ENCODE results near the gene CIAO3.

The CIAO3 gene

GRCh38 chr16:734208-734980 is 6.4 kb downstream of the CIAO3 start:
- no peak for DNase-seq

GRCh38 chr16:733382-734207 is 7.2 kb downstream of the CIAO3 start:
- DNase-seq, result no peak

DNA sequence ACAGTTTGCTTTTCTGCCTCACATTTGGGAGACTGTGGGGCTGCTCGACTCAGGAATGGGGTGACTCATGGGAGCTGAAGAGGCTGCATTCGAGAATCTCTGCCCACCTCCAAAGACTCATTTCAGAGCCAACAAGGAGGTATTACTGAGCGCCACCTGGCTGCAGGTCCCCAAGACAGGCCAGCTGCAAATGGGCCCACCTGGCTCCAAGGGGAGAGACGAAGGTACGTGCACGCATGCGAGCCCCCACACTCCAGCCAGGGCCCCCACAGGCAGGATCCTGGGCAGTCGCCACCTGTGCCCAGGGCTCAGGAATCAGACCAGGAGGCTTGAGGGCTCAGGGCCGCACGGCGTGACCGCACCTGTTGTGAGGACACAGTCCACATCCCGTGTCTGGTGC is 7.9 kb downstream of the CIAO3 start:
- no peak for DNase-seq

- no peak for DNase-seq
Measured at GRCh38 chr16:732332-732731, 8.5 kb downstream of the CIAO3 start.

DNA sequence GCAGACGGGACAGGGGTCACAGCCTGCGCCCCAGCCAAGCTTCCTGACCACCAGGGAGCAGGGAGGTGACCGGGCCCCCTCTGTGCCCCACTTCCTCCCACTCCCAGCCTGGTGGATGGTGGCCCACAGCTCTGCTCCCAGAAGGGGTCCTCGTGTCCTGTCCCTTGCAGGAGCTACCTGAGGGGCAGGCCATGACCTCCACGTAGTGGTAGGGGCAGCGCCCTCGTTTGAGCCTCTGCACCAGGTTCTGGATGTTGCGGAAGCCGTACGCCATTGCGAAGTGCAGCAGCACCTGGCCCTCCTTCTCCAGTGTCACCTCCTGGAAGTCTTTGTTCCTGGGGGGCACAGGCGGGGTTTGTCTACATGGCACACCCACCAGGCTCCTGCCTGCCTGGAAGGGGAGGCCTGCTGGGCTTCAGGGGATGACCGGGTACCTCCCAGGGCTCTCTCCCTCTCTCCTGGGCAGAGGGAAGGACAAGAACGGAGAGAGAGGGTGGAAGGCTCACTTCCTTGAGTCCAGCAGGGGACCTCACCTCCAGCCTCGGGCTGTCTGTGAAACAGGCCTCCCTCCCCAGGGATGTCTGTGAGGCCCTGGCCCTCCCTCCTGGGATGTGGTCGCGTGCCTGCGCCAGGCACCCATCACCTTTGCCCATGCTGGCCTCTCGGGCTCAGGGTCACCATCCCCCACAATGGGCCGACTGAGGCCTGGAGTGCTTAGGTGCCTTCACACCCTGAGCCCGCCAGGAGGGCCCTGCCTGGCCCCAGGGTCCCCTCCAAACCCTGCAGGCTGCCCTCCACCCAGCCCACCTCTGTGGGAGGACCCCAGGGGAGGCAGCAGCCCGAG is 9.9 kb downstream of the CIAO3 start:
- no peak for DNase-seq

GRCh38 chr16:729768-730665 is 10.8 kb downstream of the CIAO3 start:
- DNase-seq, result no peak

DNA sequence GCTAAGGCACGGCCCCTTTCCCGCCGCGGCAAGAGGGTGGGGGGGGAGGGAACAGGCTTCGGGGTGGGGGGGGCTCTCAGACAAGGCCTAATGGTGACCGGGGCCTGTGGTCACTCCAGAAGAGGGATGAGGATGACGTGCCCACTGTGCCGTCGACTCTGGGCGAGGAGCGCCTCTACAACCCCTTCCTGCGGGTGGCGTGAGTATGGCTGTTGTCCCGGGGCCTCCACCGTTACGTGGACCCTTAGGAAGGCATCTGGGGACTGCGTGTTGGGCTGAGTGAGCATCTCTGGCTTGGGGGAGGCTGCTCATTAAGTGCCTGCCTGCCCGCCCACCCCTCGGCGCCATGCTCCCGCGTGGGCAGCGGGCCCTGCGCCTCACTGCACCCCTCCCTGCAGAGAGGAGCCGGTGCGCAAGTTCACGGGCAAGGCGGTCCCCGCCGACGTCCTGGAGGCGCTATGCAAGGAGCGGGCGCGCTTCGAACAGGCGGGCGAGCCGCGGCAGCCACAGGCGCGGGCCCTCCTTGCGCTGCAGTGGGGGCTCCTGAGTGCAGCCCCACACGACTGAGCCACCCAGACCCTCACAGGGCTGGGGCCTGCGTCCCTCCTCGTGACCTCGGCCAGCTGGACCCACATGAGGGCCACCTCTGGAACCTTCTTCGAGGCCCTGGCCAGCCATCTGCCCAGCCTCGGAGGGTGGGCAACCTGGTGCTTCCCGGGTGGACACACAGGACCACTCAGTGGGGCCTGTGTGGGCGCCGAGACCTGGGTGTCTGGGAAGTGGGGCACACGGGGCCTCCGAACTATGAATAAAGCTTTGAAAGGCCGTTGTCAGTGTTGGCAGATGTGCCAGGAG is 11.7 kb downstream of the CIAO3 start:
- no peak for DNase-seq

DNA sequence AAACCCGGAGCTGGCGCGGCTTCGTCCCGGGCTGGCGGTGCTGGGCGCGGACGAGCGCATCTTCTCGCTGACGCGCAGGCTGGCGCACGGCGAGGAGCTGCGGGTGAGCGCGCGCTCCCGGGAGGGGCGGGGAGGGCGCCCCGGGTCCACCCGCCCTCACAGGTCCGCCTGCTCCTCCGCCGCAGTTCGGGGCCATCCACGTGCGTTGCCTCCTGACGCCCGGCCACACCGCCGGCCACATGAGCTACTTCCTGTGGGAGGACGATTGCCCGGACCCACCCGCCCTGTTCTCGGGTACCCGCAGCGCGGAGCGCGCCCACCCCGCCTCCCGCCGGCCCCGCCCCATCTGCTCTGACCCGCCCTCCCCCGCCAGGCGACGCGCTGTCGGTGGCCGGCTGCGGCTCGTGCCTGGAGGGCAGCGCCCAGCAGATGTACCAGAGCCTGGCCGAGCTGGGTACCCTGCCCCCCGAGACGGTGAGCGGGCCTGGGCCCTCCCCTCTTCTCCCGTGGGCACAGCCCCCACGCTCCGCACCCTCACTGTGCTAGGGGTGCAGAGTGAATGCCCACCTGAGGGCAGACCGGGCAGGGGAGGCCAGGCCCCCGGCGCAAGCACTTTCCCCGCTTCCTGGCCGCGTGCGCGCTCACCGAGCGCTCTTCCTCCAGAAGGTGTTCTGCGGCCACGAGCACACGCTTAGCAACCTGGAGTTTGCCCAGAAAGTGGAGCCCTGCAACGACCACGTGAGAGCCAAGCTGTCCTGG is 12.5 kb downstream of the CIAO3 start:
- no peak for DNase-seq

- DNase-seq, result no peak
Measured at GRCh38 chr16:727291-727977, 13.4 kb downstream of the CIAO3 start.

GRCh38 chr16:726438-727290 is 14.1 kb downstream of the CIAO3 start, which contains the start of the genes CCDC78 and HAGHL:
Gene CCDC78, minus strand, starts transcription at chr16:726443. Its CDS starts 76 bp downstream, at chr16:726367.
Gene HAGHL, plus strand, starts transcription at chr16:727106. Its CDS starts 404 bp downstream, at chr16:727510.
- DNase-seq, result no peak

DNA sequence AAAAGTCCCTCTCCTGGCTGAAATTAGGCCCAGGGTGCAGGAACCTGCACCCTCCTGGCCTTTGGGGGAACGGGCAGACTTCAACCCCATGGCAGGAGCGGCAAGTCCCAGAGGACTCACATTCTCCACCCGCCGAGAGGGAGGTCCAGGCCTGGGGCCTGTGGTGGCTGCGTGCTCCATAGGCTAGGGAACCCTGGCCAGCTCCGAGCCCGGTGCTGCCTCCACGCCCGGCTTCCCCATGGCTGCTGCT is 14.7 kb downstream of the CIAO3 start:
- no peak for DNase-seq

DNA sequence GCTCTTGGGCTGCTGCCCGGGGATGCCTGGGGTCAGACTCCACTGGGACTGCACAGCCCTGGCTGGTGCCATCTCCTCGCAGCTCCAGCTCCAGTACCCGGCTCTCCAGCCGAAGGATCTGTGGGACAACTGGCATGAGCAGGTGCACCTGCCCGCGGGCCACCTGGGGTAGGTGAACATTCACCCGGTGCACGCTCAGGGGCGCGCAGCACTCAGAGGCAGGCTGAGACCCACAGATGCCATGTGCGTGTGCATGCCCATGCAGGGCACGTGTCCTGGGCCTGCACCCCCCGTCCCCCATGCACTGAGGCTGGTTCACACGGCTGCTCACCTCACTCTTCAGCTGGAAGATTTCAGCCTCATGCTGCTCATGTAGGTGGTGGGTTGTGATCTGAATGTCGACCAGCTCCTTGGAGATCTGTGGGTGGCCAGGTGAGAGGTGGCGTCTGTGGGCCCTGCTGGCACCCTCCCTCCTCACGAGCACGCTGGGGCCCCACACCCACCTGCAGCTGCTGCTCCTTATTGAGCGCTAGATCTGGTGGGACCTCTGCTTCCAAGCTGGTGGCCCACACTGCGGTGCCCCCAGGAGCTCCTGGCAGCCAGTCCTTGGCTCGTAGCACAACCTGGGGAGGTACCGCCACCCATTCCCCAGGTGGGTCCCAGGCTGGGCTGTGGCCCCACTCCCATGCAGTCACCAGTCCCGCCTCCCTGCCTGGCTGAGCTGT is 15.2 kb downstream of the CIAO3 start:
- DNase-seq, result no peak

GRCh38 chr16:725041-725376 is 15.8 kb downstream of the CIAO3 start:
- no peak for DNase-seq

DNA sequence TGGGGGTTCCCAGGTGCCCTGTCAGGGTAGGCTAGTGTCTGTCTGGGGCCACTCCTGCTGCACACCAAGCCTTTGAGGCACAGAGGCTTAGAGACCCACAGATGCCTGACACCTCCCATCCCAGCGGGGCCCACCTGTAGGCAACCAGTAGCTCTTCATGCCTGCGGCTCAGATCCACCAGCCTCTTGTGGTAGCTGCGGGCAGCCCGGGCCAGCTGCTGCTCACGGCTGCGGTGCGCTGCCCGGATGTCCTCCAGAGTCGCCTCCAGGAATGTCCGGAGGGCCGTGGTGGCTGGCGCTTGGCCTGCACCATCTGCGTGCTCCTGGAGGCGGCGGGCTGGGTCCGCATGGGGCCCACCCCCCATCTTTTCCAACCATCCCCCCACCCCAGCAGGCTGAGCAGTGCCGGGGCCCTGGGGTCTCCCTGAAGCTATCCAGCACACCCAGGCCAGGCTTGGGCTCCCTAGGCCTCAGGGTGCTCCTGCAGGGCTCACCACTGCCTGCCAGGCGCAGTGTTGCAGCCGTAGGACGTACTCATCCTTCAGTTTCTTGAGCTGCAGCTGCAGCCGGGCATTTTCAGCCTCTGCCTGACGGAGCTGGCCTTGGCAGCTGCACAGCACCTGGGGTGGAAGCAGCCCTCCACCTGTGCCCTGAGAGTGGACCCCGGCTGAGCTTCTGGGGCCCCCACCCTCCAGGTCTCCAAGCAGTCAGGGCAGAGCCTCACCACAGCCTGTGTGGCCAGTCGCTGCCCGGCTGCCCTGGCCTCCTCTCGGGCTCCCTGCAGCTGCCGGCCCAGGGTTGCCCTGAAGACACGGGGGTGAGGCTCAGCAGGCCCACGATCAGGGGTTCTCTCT is 16.4 kb downstream of the CIAO3 start:
- DNase-seq, result no peak

GRCh38 chr16:723695-724094 is 17.1 kb downstream of the CIAO3 start:
- DNase-seq, result no peak

GRCh38 chr16:722835-723633 is 17.8 kb downstream of the CIAO3 start:
- no peak for DNase-seq
